HepG2 (cell line): ENCODE data around the gene SOX5. TPM values are rescaled to one million over a fixed set of nuclear protein-coding genes. Genes with fewer than 3 reads are reported as not detected.

ENCODE experiments used
- ARID4A ChIP-seq: sonication (generic); formaldehyde crosslinking; IDR thresholded peaks from 2 replicates; pipeline ENCODE4 v1.5.0; 2020; ENCODE audit warnings: mild to moderate bottlenecking, missing genetic modification reagents, borderline replicate concordance
- BCL3 ChIP-seq: sonication (generic); formaldehyde crosslinking; IDR thresholded peaks from 2 replicates; pipeline ENCODE4 v1.5.1; 2020; ENCODE audit warnings: mild to moderate bottlenecking, missing genetic modification reagents, moderate library complexity
- CHCHD3 ChIP-seq: sonication (generic); formaldehyde crosslinking; IDR thresholded peaks from 2 replicates; pipeline ENCODE4 v1.8.0; 2022; ENCODE audit warnings: mild to moderate bottlenecking, missing genetic modification reagents, moderate library complexity
- CREM ChIP-seq, 2 experiments: sonication (generic) in 1 of 2; formaldehyde crosslinking in 1 of 2; IDR thresholded peaks; 2 replicates each; pipeline versions ENCODE4 v1.4.0 to v1.6.1; 2016 to 2020; ENCODE audit warnings: antibody characterized with exemption in 1 of 2, mild to moderate bottlenecking in 1 of 2, missing genetic modification reagents in 1 of 2
- FOSL1 ChIP-seq: sonication (generic); formaldehyde crosslinking; IDR thresholded peaks from 2 replicates; pipeline ENCODE4 v1.9.0; 2021; ENCODE audit warnings: missing genetic modification reagents, borderline replicate concordance
- HOXA3 ChIP-seq: sonication (generic); formaldehyde crosslinking; IDR thresholded peaks from 2 replicates; pipeline ENCODE4 v1.5.0; 2020; ENCODE audit warnings: missing genetic modification reagents
- NAIF1 ChIP-seq: sonication (generic); formaldehyde crosslinking; IDR thresholded peaks from 2 replicates; pipeline ENCODE4 v1.5.0; 2020; ENCODE audit warnings: mild to moderate bottlenecking, missing genetic modification reagents, borderline replicate concordance
- NFIC ChIP-seq: IDR thresholded peaks from 2 replicates; pipeline ENCODE4 v1.6.1; 2012; ENCODE audit warnings: mild to moderate bottlenecking, low read length, inconsistent platforms
- NR2F6 ChIP-seq, 2 experiments: IDR thresholded peaks; 2 replicates each; pipeline ENCODE4 v1.6.1; 2016; ENCODE audit warnings: antibody characterized with exemption in 1 of 2, mild to moderate bottlenecking in 1 of 2
- PATZ1 ChIP-seq: sonication (generic); formaldehyde crosslinking; IDR thresholded peaks from 2 replicates; pipeline ENCODE4 v1.4.0; 2020; ENCODE audit warnings: missing genetic modification reagents
- SOX6 ChIP-seq, 2 experiments: fragments of 450-650 bp in 1 of 2; sonication (generic) in 1 of 2; formaldehyde crosslinking in 1 of 2; IDR thresholded peaks; 2 replicates each; pipeline versions ENCODE4 v1.4.0 to v1.6.1; 2017 to 2020; ENCODE audit warnings: antibody characterized with exemption in 1 of 2, mild to moderate bottlenecking in 1 of 2, missing genetic modification reagents in 1 of 2
- SRY ChIP-seq: sonication (generic); formaldehyde crosslinking; IDR thresholded peaks from 2 replicates; pipeline ENCODE4 v1.8.0; 2022; ENCODE audit warnings: mild to moderate bottlenecking, missing genetic modification reagents
- STAT5B ChIP-seq: sonication (generic); formaldehyde crosslinking; IDR thresholded peaks from 2 replicates; pipeline ENCODE4 v1.4.0; 2020; ENCODE audit warnings: missing genetic modification reagents
- TFDP2 ChIP-seq: sonication (generic); formaldehyde crosslinking; IDR thresholded peaks from 2 replicates; pipeline ENCODE4 v1.4.0; 2020; ENCODE audit warnings: missing genetic modification reagents
- ZBTB44 ChIP-seq: sonication (generic); formaldehyde crosslinking; IDR thresholded peaks from 2 replicates; pipeline ENCODE4 v1.4.0; 2020; ENCODE audit warnings: missing genetic modification reagents
- ZNF224 ChIP-seq: sonication (generic); formaldehyde crosslinking; IDR thresholded peaks from 2 replicates; pipeline ENCODE4 v1.5.0; 2020; ENCODE audit warnings: mild to moderate bottlenecking, missing genetic modification reagents
- ZNF674 ChIP-seq: sonication (generic); formaldehyde crosslinking; IDR thresholded peaks from 2 replicates; pipeline ENCODE4 v1.5.0; 2020; ENCODE audit warnings: low read depth, mild to moderate bottlenecking, missing genetic modification reagents
- polyA plus RNA-seq, 8 experiments: library from polyadenylated mRNA; depleted of rRNA in 3 of 8; stranded (reverse) in 7 of 8; unstranded in 1 of 8; fragments of >200 nt; fragmentation: Illumina TruSeq in 4 of 8; extraction: Trizol in 4 of 8; gene quantifications; 2 replicates each; pipeline versions ENCODE4 v1.2.1 to v1.2.3, GENCODE V29; 2011 to 2016; ENCODE audit warnings: low read depth in 4 of 8, missing spikeins in 1 of 8, mixed read lengths in 1 of 8; ENCODE audit not compliant: insufficient read depth in 1 of 8
- total RNA-seq, 5 experiments: library from RNA; depleted of rRNA; stranded (reverse); fragments of >200 nt; fragmentation: Illumina TruSeq; extraction: Trizol; gene quantifications; 2 replicates each; pipeline ENCODE4 v1.2.3, GENCODE V29; 2016; ENCODE audit warnings: low read depth in 1 of 5

Gene SOX5
- total and polyA plus RNA-seq, 2 of the 13 experiments (the other 11 are each of a cell fraction or from before 2014, with no cell fraction given), result 18.5 to 76.4 TPM

GRCh38 chr12:23950775-23951451 is 1.4 kb upstream of the SOX5 start (continued):
- TF ChIP-seq PATZ1 (CRISPR knock-in tag) (peak; percentile 72; the same call in 1 of the 2 replicates), NR2F6 (IDR thresholded peaks at IDR 0.05) (0 out of 2 replicates have a peak, but pooled peaks have one; percentile 9), NR2F6 (CRISPR knock-in tag; IDR thresholded peaks at IDR 0.05) (no peak), STAT5B (CRISPR knock-in tag) (no peak), HOXA3 (peak; percentile 47; the same call in 1 of the 2 replicates), TFDP2 (no peak), NFIC (0 out of 2 replicates have a peak, but pooled peaks have one; percentile 10), SOX6 (IDR thresholded peaks at IDR 0.05) (no peak), SOX6 (CRISPR knock-in tag; IDR thresholded peaks at IDR 0.05) (peak; percentile 49), BCL3 (CRISPR knock-in tag) (no peak), CHCHD3 (CRISPR knock-in tag) (no peak), ZBTB44 (CRISPR knock-in tag) (no peak), ZNF674 (no peak), ARID4A (CRISPR knock-in tag) (peak; percentile 27; the same call in 1 of the 2 replicates), CREM (IDR thresholded peaks at IDR 0.05) (no peak), CREM (CRISPR knock-in tag; IDR thresholded peaks at IDR 0.05) (no peak), SRY (CRISPR knock-in tag) (no peak), FOSL1 (no peak), ZNF224 (CRISPR knock-in tag) (no peak), NAIF1 (CRISPR knock-in tag) (0 out of 2 replicates have a peak, but pooled peaks have one; percentile 61)
